ENCODE results near the gene CREB3L2.

DNA sequence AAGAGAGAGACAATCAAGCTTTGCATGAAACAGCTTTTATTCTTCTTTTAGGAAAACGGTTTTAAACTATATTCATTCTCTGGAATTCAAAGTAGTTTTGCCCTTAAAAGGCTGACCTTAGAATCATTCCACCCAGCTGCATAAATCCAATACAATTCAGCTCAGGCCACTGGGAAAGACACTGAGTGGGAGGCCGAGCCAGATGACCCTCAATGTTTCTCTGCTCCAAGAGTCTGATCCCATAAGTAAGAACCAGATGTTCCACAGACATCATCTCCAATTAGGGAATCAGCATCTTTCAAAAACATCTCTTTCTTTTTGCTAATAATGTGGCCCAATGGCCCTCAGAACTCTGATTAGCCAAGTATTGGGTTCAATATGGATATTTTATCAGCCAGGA lies 26.1 kb downstream of the CREB3L2 start:
- TF ChIP-seq POLR2A (IDR thresholded peaks at IDR 0.05) = no peak
- TF ChIP-seq, protein P1, sequence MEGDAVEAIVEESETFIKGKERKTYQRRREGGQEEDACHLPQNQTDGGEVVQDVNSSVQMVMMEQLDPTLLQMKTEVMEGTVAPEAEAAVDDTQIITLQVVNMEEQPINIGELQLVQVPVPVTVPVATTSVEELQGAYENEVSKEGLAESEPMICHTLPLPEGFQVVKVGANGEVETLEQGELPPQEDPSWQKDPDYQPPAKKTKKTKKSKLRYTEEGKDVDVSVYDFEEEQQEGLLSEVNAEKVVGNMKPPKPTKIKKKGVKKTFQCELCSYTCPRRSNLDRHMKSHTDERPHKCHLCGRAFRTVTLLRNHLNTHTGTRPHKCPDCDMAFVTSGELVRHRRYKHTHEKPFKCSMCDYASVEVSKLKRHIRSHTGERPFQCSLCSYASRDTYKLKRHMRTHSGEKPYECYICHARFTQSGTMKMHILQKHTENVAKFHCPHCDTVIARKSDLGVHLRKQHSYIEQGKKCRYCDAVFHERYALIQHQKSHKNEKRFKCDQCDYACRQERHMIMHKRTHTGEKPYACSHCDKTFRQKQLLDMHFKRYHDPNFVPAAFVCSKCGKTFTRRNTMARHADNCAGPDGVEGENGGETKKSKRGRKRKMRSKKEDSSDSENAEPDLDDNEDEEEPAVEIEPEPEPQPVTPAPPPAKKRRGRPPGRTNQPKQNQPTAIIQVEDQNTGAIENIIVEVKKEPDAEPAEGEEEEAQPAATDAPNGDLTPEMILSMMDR (IDR thresholded peaks at IDR 0.05) = no peak
- TF ChIP-seq EP300 (IDR thresholded peaks at IDR 0.05) = no peak

Measured in ovary (tissue), 3 donors.